ENCODE results near the gene ARHGAP24.

DNA sequence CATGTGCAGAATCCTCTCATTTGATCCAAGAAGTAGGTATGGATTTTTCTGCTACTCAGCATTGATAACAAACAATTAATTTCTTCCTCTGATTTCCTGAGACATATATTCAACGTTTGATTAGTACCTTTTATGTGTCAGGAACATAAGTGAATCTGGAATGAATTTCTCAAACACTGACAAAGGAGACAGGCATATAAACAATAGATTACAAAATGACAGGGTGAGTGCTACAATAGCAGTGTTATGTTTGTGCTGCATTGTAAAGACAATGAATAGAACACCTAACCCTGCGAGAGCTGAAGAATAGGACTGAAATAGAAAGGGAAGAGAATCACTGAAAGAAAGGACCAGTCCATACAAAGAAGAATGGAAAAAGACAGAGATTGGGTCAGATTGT lies 52.9 kb downstream of the ARHGAP24 start:
- TF ChIP-seq CTCF (conservative IDR thresholded peaks at IDR 0.05 in 1 of 2, IDR thresholded peaks at IDR 0.05 in 1 of 2; ENCODE audit: extremely low read depth in 1 of 2, insufficient read depth in 1 of 2, low read depth in 1 of 2, low read length in 2 of 2) (no peak), EZH2 (IDR thresholded peaks at IDR 0.05; ENCODE audit: borderline replicate concordance, low read length) (no peak)

Measured in mammary epithelial cell (primary cell).